HCT116 (cell line): ENCODE results near the gene HAAO. TPM values are rescaled to one million over a fixed set of nuclear protein-coding genes. Genes with fewer than 3 reads are reported as not detected.

Experiments used
- ATAC-seq: fragments of 200-7000 bp; cut with Tn5 transposase; 2 replicates; pipeline ENCODE4 v1.9.1; 2020; ENCODE audit warnings: mild to moderate bottlenecking, moderate library complexity
- BruUV-seq: library from RNA; stranded (reverse); fragments of 400-500 nt; replicated peaks from 2 replicates; lab custom pipeline; 2021; lab: Mats Ljungman, UMichigan
- CTCF ChIA-PET: fragments of 300-600 bp; sonication (Branson Sonifier 250); formaldehyde crosslinking; loops from one replicate; lab custom pipeline; 2021; ENCODE audit warnings: antibody characterized with exemption; lab: Charles Lee
- POLR2A ChIA-PET: fragments of 300-600, 350-600 bp; sonication (Branson Sonifier 250); formaldehyde crosslinking; loops from one replicate; lab custom pipeline; 2021; ENCODE audit warnings: antibody characterized with exemption; lab: Charles Lee
- RAD21 ChIA-PET, 2 experiments: fragments of 300-600 bp; sonication (Branson Sonifier 250); formaldehyde crosslinking; loops; one replicate each; lab custom pipeline; 2023; ENCODE audit warnings: low total read pairs in 2 of 2; ENCODE audit not compliant: uncharacterized antibody in 2 of 2, unreplicated experiment in 2 of 2, low non-redundant PET in 1 of 2; lab: Charles Lee
- DNase-seq: peaks from one replicate; pipeline ENCODE4 v3.0.0-alpha.2; 2010; ENCODE audit warnings: low read depth, low spot score
- H2AFZ ChIP-seq: fragments of 200-600 bp; shearing (Covaris generic), sonication (generic); 2 replicates; pipeline ENCODE4 v1.6.1; 2017; ENCODE audit warnings: low read depth, mixed run types, mixed read lengths, antibody characterized with exemption, low read length; ENCODE audit not compliant: poor library complexity, severe bottlenecking
- H3K27ac ChIP-seq: 2 replicates; pipeline ENCODE4 v1.5.1; 2012; ENCODE audit warnings: low read depth, low read length
- H3K27me3 ChIP-seq: fragments of 200-600 bp; sonication (generic); 2 replicates; pipeline ENCODE4 v1.6.1; 2016; ENCODE audit warnings: mixed run types, low read length, mixed read lengths; ENCODE audit not compliant: insufficient read depth
- H3K36me3 ChIP-seq, 2 experiments: fragments of 200-500 bp in 1 of 2; fragments of 200-600 bp in 1 of 2; sonication (Bioruptor generic) in 1 of 2; sonication (generic) in 1 of 2; 2 replicates each; pipeline versions ENCODE4 v1.5.1 to v1.6.1; 2014 to 2016; ENCODE audit warnings: low read length in 2 of 2, inconsistent platforms in 1 of 2, mixed read lengths in 1 of 2, mixed run types in 1 of 2; ENCODE audit not compliant: insufficient read depth in 2 of 2, control insufficient read depth in 1 of 2
- H3K4me1 ChIP-seq, 2 experiments: fragments of 200-600 bp in 1 of 2; sonication (generic) in 1 of 2; 2 replicates each; pipeline versions ENCODE4 v1.5.1 to v1.6.1; 2012 to 2017; ENCODE audit warnings: low read length in 2 of 2, inconsistent platforms in 1 of 2, mild to moderate bottlenecking in 1 of 2, mixed read lengths in 1 of 2, mixed run types in 1 of 2, moderate library complexity in 1 of 2; ENCODE audit not compliant: insufficient read depth in 2 of 2, control insufficient read depth in 1 of 2
- H3K4me2 ChIP-seq: fragments of 200-600 bp; sonication (generic); 2 replicates; pipeline ENCODE4 v1.6.1; 2017; ENCODE audit warnings: mixed run types, low read length, mixed read lengths
- H3K4me3 ChIP-seq, 2 experiments: fragments of 200-600 bp in 1 of 2; sonication (generic) in 1 of 2; replicated peaks in 1 of 2; 2 replicates each; pipeline ENCODE4 v1.5.1; 2011 to 2016; ENCODE audit warnings: low read length in 2 of 2, control low read depth in 1 of 2, low read depth in 1 of 2, mild to moderate bottlenecking in 1 of 2, mixed read lengths in 1 of 2, mixed run types in 1 of 2
- H3K79me2 ChIP-seq: fragments of 200-600 bp; sonication (generic); 2 replicates; pipeline ENCODE4 v1.6.1; 2017; ENCODE audit warnings: mild to moderate bottlenecking, mixed run types, low read length, moderate library complexity, mixed read lengths; ENCODE audit not compliant: insufficient read depth
- H3K9ac ChIP-seq: fragments of 200-600 bp; sonication (generic); 2 replicates; pipeline ENCODE4 v1.6.1; 2016; ENCODE audit warnings: low read length, mixed read lengths
- H3K9me2 ChIP-seq: fragments of 200-600 bp; sonication (generic), shearing (Covaris generic); 2 replicates; pipeline ENCODE4 v1.6.1; 2017; ENCODE audit warnings: mixed run types, mild to moderate bottlenecking, moderate library complexity; ENCODE audit not compliant: insufficient read depth
- H3K9me3 ChIP-seq, 2 experiments: fragments of 200-500 bp in 1 of 2; fragments of 200-600 bp in 1 of 2; sonication (Bioruptor generic) in 1 of 2; sonication (generic) in 1 of 2; 2 replicates each; pipeline ENCODE4 v1.6.1; 2014 to 2017; ENCODE audit warnings: low read length in 2 of 2, mixed read lengths in 2 of 2, inconsistent platforms in 1 of 2, low read depth in 1 of 2, mild to moderate bottlenecking in 1 of 2, mixed run types in 1 of 2, moderate library complexity in 1 of 2; ENCODE audit not compliant: control insufficient read depth in 1 of 2, insufficient read depth in 1 of 2
- H4K20me1 ChIP-seq: fragments of 200-600 bp; sonication (generic), shearing (Covaris generic); 2 replicates; pipeline ENCODE4 v1.6.1; 2017; ENCODE audit warnings: mixed run types, mild to moderate bottlenecking, moderate library complexity; ENCODE audit not compliant: insufficient read depth
- CBX3 ChIP-seq: IDR thresholded peaks from 2 replicates; pipeline ENCODE4 v1.6.1; 2012; ENCODE audit warnings: low read depth
- CEBPB ChIP-seq: IDR thresholded peaks from 2 replicates; pipeline ENCODE4 v1.6.1; 2012; ENCODE audit warnings: low read depth
- EGR1 ChIP-seq: IDR thresholded peaks from 2 replicates; pipeline ENCODE4 v1.6.1; 2012; ENCODE audit warnings: low read depth
- ELF1 ChIP-seq: IDR thresholded peaks from 2 replicates; pipeline ENCODE4 v1.6.1; 2012; ENCODE audit warnings: low read depth, borderline replicate concordance
- EZH2phosphoT487 ChIP-seq: fragments of 200-600 bp; IDR thresholded peaks from 2 replicates; pipeline ENCODE4 v1.6.1; 2018; ENCODE audit warnings: antibody characterized with exemption, borderline replicate concordance
- FOSL1 ChIP-seq: IDR thresholded peaks from 2 replicates; pipeline ENCODE4 v1.6.1; 2012; ENCODE audit warnings: low read depth
- JUND ChIP-seq: IDR thresholded peaks from 2 replicates; pipeline ENCODE4 v1.6.1; 2012
- POLR2A ChIP-seq: IDR thresholded peaks from 2 replicates; pipeline ENCODE4 v1.7.0; 2011; ENCODE audit warnings: borderline replicate concordance; ENCODE audit not compliant: insufficient read depth, insufficient read length; ENCODE audit errors: extremely low read depth
- POLR2AphosphoS5 ChIP-seq: IDR thresholded peaks from 2 replicates; pipeline ENCODE4 v1.6.1; 2011; ENCODE audit warnings: mild to moderate bottlenecking, low read depth, low read length, moderate library complexity
- RAD21 ChIP-seq: IDR thresholded peaks from 2 replicates; pipeline ENCODE4 v1.6.1; 2012; ENCODE audit warnings: low read depth, mild to moderate bottlenecking
- SP1 ChIP-seq: IDR thresholded peaks from 2 replicates; pipeline ENCODE4 v1.6.1; 2012; ENCODE audit warnings: low read depth
- TCF7L2 ChIP-seq: IDR thresholded peaks from 2 replicates; pipeline ENCODE4 v1.7.0; 2011; ENCODE audit warnings: borderline replicate concordance, inconsistent platforms; ENCODE audit not compliant: insufficient read depth, insufficient read length; ENCODE audit errors: extremely low read depth
- ZNF274 ChIP-seq: fragments of 200-500 bp; sonication (Bioruptor generic); IDR thresholded peaks from 2 replicates; pipeline ENCODE4 v1.6.1; 2014; ENCODE audit warnings: mild to moderate bottlenecking, low read depth, low read length, inconsistent platforms
- intact Hi-C: fragments of 100-400 bp; cut with micrococcal nuclease; formaldehyde crosslinking; loops from 2 replicates; pipeline ENCODE4 v1.10.0; 2022
- total RNA-seq: library from RNA; stranded (reverse); gene quantifications from one replicate; pipeline ENCODE4 v1.2.1, GENCODE V29; 2021; ENCODE audit not compliant: unreplicated experiment
- TF ChIP-seq, protein P1 (sequence below): IDR thresholded peaks from 2 replicates; pipeline ENCODE4 v1.6.1; 2011; ENCODE audit warnings: mild to moderate bottlenecking, low read length, moderate library complexity; ENCODE audit not compliant: insufficient replicate concordance; ENCODE audit errors: extremely low read depth
- TF ChIP-seq, protein P2 (sequence below): IDR thresholded peaks from 2 replicates; pipeline ENCODE4 v1.6.1; 2012; ENCODE audit warnings: low read depth
- TF ChIP-seq, protein P3 (sequence below), 3 experiments: fragments of 200-600 bp in 1 of 3; sonication (generic) in 1 of 3; IDR thresholded peaks in 2 of 3; conservative IDR thresholded peaks in 1 of 3; 2 replicates each; pipeline ENCODE4 v1.5.1; 2012 to 2017; ENCODE audit warnings: low read depth in 2 of 3, low read length in 2 of 3, antibody characterized with exemption in 1 of 3, borderline replicate concordance in 1 of 3, control low read depth in 1 of 3, mild to moderate bottlenecking in 1 of 3, mixed read lengths in 1 of 3, mixed run types in 1 of 3, moderate library complexity in 1 of 3; ENCODE audit not compliant: insufficient read depth in 1 of 3
- TF ChIP-seq, protein P4 (sequence below): IDR thresholded peaks from 2 replicates; pipeline ENCODE4 v1.6.1; 2012

The HAAO gene
- total RNA-seq, 1 experiment from 2014 or later = not detected

DNA sequence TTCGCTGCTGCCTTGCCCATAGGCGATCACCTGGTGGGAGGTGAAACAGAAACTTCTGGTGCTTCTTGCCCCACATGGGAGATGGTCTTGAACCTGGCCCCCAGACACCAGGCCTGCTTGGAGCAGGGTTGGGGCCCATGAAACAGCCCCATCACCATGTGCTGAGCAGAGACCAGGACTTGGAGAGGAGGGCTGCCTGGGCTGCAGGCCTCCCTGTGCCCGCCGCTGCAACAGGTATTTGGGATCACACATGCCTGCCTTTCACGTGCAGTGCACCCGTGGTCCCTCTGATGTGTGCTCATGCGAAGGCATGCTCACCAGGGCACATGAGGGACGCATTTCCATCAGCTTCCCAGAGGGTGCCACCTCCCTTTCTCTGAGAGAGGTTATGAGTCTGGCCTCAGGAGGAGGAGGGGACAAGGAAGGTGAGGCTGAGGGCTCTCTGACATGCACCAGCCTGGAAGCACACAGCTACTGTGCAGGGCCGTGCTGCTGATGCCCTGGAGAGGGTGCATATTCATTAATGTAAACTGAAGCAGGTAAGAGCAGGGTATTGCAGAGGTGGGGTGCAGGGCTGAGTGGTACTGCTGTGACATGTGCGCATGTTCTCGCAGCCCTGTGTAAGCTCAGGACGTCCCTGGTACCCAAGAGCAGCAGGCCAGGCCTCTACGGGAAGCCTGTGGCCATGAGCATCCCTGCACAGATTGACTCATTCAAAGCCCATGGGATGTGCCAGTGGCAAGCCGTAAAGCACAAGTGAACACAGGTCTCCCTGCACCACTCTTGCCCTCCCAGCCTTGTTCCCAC is 24.3 kb downstream of the HAAO start:
- intact Hi-C loops = no loop called here
- H3K36me3 ChIP-seq = no peaks in the 10 kb centered on the region
- ChIA-PET POLR2A (no interaction called here), RAD21 (no interaction called here), CTCF (no interaction called here)
- no peak overlapping the region for H3K9ac ChIP-seq
- no peak overlapping the region for H3K4me2 ChIP-seq
- DNase-seq = no peak
- H4K20me1 ChIP-seq = no peaks in the 10 kb centered on the region
- no peaks in the 10 kb centered on the region for H3K27me3 ChIP-seq
- no peak overlapping the region for H2AFZ ChIP-seq
- H3K9me2 ChIP-seq = no peaks in the 10 kb centered on the region
- ATAC-seq = no peak
- H3K4me3 ChIP-seq = no peak overlapping the region
- H3K4me1 ChIP-seq = peaks cover 0 to 3% of the 10 kb centered on the region in 2 experiments; a peak in 1 of 4 replicates
- TF ChIP-seq JUND (no peak), POLR2AphosphoS5 (no peak), SP1 (no peak), POLR2A (no peak), ELF1 (no peak), CBX3 (no peak), ZNF274 (no peak), EGR1 (no peak), CEBPB (no peak), RAD21 (no peak), TCF7L2 (no peak), FOSL1 (no peak), EZH2phosphoT487 (no peak)
- TF ChIP-seq, protein P1, sequence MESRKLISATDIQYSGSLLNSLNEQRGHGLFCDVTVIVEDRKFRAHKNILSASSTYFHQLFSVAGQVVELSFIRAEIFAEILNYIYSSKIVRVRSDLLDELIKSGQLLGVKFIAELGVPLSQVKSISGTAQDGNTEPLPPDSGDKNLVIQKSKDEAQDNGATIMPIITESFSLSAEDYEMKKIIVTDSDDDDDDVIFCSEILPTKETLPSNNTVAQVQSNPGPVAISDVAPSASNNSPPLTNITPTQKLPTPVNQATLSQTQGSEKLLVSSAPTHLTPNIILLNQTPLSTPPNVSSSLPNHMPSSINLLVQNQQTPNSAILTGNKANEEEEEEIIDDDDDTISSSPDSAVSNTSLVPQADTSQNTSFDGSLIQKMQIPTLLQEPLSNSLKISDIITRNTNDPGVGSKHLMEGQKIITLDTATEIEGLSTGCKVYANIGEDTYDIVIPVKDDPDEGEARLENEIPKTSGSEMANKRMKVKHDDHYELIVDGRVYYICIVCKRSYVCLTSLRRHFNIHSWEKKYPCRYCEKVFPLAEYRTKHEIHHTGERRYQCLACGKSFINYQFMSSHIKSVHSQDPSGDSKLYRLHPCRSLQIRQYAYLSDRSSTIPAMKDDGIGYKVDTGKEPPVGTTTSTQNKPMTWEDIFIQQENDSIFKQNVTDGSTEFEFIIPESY = no peak
- TF ChIP-seq, protein P2, sequence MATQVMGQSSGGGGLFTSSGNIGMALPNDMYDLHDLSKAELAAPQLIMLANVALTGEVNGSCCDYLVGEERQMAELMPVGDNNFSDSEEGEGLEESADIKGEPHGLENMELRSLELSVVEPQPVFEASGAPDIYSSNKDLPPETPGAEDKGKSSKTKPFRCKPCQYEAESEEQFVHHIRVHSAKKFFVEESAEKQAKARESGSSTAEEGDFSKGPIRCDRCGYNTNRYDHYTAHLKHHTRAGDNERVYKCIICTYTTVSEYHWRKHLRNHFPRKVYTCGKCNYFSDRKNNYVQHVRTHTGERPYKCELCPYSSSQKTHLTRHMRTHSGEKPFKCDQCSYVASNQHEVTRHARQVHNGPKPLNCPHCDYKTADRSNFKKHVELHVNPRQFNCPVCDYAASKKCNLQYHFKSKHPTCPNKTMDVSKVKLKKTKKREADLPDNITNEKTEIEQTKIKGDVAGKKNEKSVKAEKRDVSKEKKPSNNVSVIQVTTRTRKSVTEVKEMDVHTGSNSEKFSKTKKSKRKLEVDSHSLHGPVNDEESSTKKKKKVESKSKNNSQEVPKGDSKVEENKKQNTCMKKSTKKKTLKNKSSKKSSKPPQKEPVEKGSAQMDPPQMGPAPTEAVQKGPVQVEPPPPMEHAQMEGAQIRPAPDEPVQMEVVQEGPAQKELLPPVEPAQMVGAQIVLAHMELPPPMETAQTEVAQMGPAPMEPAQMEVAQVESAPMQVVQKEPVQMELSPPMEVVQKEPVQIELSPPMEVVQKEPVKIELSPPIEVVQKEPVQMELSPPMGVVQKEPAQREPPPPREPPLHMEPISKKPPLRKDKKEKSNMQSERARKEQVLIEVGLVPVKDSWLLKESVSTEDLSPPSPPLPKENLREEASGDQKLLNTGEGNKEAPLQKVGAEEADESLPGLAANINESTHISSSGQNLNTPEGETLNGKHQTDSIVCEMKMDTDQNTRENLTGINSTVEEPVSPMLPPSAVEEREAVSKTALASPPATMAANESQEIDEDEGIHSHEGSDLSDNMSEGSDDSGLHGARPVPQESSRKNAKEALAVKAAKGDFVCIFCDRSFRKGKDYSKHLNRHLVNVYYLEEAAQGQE = no peak
- TF ChIP-seq, protein P3, sequence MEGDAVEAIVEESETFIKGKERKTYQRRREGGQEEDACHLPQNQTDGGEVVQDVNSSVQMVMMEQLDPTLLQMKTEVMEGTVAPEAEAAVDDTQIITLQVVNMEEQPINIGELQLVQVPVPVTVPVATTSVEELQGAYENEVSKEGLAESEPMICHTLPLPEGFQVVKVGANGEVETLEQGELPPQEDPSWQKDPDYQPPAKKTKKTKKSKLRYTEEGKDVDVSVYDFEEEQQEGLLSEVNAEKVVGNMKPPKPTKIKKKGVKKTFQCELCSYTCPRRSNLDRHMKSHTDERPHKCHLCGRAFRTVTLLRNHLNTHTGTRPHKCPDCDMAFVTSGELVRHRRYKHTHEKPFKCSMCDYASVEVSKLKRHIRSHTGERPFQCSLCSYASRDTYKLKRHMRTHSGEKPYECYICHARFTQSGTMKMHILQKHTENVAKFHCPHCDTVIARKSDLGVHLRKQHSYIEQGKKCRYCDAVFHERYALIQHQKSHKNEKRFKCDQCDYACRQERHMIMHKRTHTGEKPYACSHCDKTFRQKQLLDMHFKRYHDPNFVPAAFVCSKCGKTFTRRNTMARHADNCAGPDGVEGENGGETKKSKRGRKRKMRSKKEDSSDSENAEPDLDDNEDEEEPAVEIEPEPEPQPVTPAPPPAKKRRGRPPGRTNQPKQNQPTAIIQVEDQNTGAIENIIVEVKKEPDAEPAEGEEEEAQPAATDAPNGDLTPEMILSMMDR (IDR thresholded peaks at IDR 0.05 in 2 of 3, conservative IDR thresholded peaks at IDR 0.05 in 1 of 3; ENCODE audit: borderline replicate concordance in 1 of 3, insufficient read depth in 1 of 3, low read depth in 2 of 3, low read length in 2 of 3) = no peak
- TF ChIP-seq, protein P4, sequence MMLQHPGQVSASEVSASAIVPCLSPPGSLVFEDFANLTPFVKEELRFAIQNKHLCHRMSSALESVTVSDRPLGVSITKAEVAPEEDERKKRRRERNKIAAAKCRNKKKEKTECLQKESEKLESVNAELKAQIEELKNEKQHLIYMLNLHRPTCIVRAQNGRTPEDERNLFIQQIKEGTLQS = no peak
- no peaks in the 10 kb centered on the region for H3K9me3 ChIP-seq
- no peak overlapping the region for H3K27ac ChIP-seq
- no TSS peak for BruUV-seq
- H3K79me2 ChIP-seq = no peaks in the 10 kb centered on the region
